Neural progenitor cell (in vitro differentiated cells): Measurements from ENCODE around the gene SLC6A15. TPM values are rescaled to one million over a fixed set of nuclear protein-coding genes. Genes with fewer than 3 reads are reported as not detected.

ENCODE experiments used
- DNase-seq: peaks from one replicate; pipeline ENCODE4 v3.0.0-alpha.2; 2016; ENCODE audit warnings: low spot score
- H2AFZ ChIP-seq: fragments of 200-600 bp; sonication (generic); replicated peaks from 2 replicates; pipeline ENCODE4 v1.6.1; 2016; ENCODE audit warnings: antibody characterized with exemption
- H3F3A ChIP-seq: fragments of 200-600 bp; sonication (generic); 2 replicates; pipeline ENCODE4 v1.6.1; 2016; ENCODE audit warnings: antibody characterized with exemption, low read depth
- H3K27ac ChIP-seq: fragments of 200-600 bp; sonication (generic); 2 replicates; pipeline ENCODE4 v1.5.1; 2016; ENCODE audit warnings: mild to moderate bottlenecking
- H3K27me3 ChIP-seq: fragments of 200-600 bp; sonication (generic); 2 replicates; pipeline ENCODE4 v1.6.1; 2016; ENCODE audit warnings: mild to moderate bottlenecking, moderate library complexity
- H3K36me3 ChIP-seq: fragments of 200-600 bp; sonication (generic); 2 replicates; pipeline ENCODE4 v1.5.1; 2016
- H3K4me1 ChIP-seq: fragments of 200-600 bp; sonication (generic); 2 replicates; pipeline ENCODE4 v1.6.1; 2016; ENCODE audit warnings: mixed run types
- H3K4me2 ChIP-seq: fragments of 200-600 bp; sonication (generic); 2 replicates; pipeline ENCODE4 v1.6.1; 2016
- H3K4me3 ChIP-seq: fragments of 200-600 bp; sonication (generic); 2 replicates; pipeline ENCODE4 v1.5.1; 2016
- H3K79me2 ChIP-seq: fragments of 200-600 bp; sonication (generic); 2 replicates; pipeline ENCODE4 v1.6.1; 2016; ENCODE audit warnings: low read depth
- H3K9ac ChIP-seq: fragments of 200-600 bp; sonication (generic); 2 replicates; pipeline ENCODE4 v1.6.1; 2016
- H3K9me3 ChIP-seq: fragments of 200-600 bp; sonication (generic); 2 replicates; pipeline ENCODE4 v1.5.1; 2016; ENCODE audit warnings: low read depth
- H4K20me1 ChIP-seq: fragments of 200-600 bp; sonication (generic); 2 replicates; pipeline ENCODE4 v1.6.1; 2016; ENCODE audit warnings: low read depth
- H3K27ac Mint-ChIP-seq: 3 replicates; pipeline ENCODE4 v1.8.0; 2021; ENCODE audit warnings: mixed read lengths
- H3K27me3 Mint-ChIP-seq: 2 replicates; pipeline ENCODE4 v1.8.0; 2022; ENCODE audit warnings: low read depth, mild to moderate bottlenecking, inconsistent platforms, moderate library complexity, mixed read lengths; ENCODE audit not compliant: insufficient read depth
- H3K36me3 Mint-ChIP-seq: 3 replicates; pipeline ENCODE4 v1.8.0; 2021; ENCODE audit warnings: mixed read lengths
- H3K4me1 Mint-ChIP-seq: 3 replicates; pipeline ENCODE4 v1.8.0; 2021; ENCODE audit warnings: mixed read lengths
- H3K4me3 Mint-ChIP-seq: 3 replicates; pipeline ENCODE4 v1.8.0; 2021; ENCODE audit warnings: mild to moderate bottlenecking, moderate library complexity, mixed read lengths
- H3K9me3 Mint-ChIP-seq: 3 replicates; pipeline ENCODE4 v1.8.0; 2020; ENCODE audit warnings: mixed read lengths
- EZH2 ChIP-seq: fragments of 200-600 bp; sonication (generic); IDR thresholded peaks from 2 replicates; pipeline ENCODE4 v1.6.1; 2017; ENCODE audit warnings: antibody characterized with exemption, mild to moderate bottlenecking, moderate library complexity
- EZH2phosphoT487 ChIP-seq: fragments of 200-600 bp; sonication (generic); IDR thresholded peaks from 2 replicates; pipeline ENCODE4 v1.6.1; 2017; ENCODE audit warnings: antibody characterized with exemption
- total RNA-seq: library from RNA; depleted of rRNA; stranded (reverse); fragments of >200 nt; gene quantifications from 2 replicates; pipeline ENCODE4 v1.2.3, GENCODE V29; 2015; ENCODE audit warnings: low replicate concordance
- TF ChIP-seq, protein P1 (sequence below): fragments of 200-600 bp; sonication (generic); IDR thresholded peaks from 2 replicates; pipeline ENCODE4 v1.5.1; 2017; ENCODE audit warnings: antibody characterized with exemption, mild to moderate bottlenecking

The SLC6A15 gene
- total RNA-seq, 1 donor from 2014 or later, result 25.4 TPM

DNA sequence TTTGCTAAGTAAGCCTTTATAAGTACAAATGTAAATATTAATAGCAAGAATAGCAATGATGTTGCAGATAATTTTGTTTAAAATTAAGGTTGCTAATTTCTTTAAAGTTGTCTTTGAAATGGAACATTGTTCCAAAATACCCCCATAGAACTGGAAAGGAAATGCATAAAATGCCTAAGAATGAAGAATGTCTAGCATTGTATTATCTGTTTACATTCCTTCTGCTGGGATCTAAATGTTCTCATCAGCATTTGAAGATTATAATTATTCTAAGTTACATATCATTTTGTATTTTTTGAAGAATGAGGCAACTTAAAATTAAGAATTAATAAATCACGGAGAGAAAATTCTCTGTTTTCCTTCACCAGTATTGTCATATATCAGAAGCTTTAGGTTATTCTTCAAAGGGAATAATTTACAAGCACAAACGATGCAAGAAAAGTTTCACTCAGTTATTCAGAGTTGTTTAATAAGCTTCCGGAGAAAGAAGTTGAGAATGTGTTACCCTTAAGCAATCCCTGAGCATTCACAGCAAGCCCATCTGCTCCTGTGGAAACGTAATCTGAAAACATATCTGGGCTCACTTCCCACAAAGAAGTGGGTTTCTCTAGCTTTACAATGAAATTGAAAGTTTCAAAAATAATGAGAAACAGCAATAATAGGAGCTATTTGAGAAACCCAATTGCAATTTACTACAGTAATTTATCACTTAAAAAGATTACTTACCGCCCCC, 21.3 kb downstream of the SLC6A15 start:
- Mint-ChIP-seq H3K4me3 (no peak overlapping the region), H3K27me3 (no peaks in the 10 kb centered on the region), H3K36me3 (peaks cover 2% of the 10 kb centered on the region), H3K27ac (no peak overlapping the region), H3K4me1 (no peaks in the 10 kb centered on the region), H3K9me3 (no peaks in the 10 kb centered on the region)
- DNase-seq, result no peak
- Histone ChIP-seq H3K9ac (no peak overlapping the region), H3K27me3 (no peaks in the 10 kb centered on the region), H4K20me1 (no peaks in the 10 kb centered on the region), H3K4me1 (no peaks in the 10 kb centered on the region), H3K27ac (no peak overlapping the region), H3K36me3 (no peaks in the 10 kb centered on the region), H3F3A (no peaks in the 10 kb centered on the region), H3K9me3 (no peaks in the 10 kb centered on the region), H3K4me3 (no peak overlapping the region), H3K79me2 (no peaks in the 10 kb centered on the region), H2AFZ (no peak overlapping the region), H3K4me2 (no peak overlapping the region)
- TF ChIP-seq EZH2 (no peak), EZH2phosphoT487 (no peak)
- TF ChIP-seq, protein P1, sequence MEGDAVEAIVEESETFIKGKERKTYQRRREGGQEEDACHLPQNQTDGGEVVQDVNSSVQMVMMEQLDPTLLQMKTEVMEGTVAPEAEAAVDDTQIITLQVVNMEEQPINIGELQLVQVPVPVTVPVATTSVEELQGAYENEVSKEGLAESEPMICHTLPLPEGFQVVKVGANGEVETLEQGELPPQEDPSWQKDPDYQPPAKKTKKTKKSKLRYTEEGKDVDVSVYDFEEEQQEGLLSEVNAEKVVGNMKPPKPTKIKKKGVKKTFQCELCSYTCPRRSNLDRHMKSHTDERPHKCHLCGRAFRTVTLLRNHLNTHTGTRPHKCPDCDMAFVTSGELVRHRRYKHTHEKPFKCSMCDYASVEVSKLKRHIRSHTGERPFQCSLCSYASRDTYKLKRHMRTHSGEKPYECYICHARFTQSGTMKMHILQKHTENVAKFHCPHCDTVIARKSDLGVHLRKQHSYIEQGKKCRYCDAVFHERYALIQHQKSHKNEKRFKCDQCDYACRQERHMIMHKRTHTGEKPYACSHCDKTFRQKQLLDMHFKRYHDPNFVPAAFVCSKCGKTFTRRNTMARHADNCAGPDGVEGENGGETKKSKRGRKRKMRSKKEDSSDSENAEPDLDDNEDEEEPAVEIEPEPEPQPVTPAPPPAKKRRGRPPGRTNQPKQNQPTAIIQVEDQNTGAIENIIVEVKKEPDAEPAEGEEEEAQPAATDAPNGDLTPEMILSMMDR, result no peak

DNA sequence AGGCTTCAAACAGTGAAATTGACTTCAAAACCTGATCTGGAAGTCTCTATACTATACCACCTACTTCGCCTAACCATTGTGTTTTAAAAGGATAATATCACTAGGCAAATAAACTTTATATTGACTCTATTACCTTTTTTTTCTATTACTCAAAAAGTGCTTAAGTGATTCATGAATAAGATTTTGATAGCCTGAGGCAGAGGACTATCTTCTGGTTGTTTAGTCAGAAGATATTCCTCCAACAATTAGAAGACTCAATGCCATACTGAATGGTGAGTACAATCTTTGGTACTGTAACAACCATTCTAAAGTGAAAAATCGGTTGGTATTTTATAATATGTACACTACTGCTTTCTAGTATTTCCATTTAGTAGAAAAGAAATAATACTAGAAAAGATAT, 22.8 kb downstream of the SLC6A15 start:
- no peaks in the 10 kb centered on the region for H3K36me3 ChIP-seq
- no peaks in the 10 kb centered on the region for H3K79me2 ChIP-seq
- Mint-ChIP-seq H3K36me3 (peaks cover 2% of the 10 kb centered on the region), H3K9me3 (no peaks in the 10 kb centered on the region), H3K4me3 (no peak overlapping the region), H3K27ac (no peak overlapping the region), H3K4me1 (no peaks in the 10 kb centered on the region), H3K27me3 (no peaks in the 10 kb centered on the region)
- H3K4me3 ChIP-seq, result no peak overlapping the region
- no peak overlapping the region for H2AFZ ChIP-seq
- H3K27me3 ChIP-seq, result no peaks in the 10 kb centered on the region
- H3K4me1 ChIP-seq, result no peaks in the 10 kb centered on the region
- no peak overlapping the region for H3K4me2 ChIP-seq
- H3K27ac ChIP-seq, result no peak overlapping the region
- no peaks in the 10 kb centered on the region for H4K20me1 ChIP-seq
- DNase-seq, result no peak
- TF ChIP-seq EZH2phosphoT487, result no peak
- TF ChIP-seq, protein P1, result no peak
- no peak for TF ChIP-seq EZH2
- no peaks in the 10 kb centered on the region for H3K9me3 ChIP-seq
- H3F3A ChIP-seq, result no peaks in the 10 kb centered on the region
- H3K9ac ChIP-seq, result no peak overlapping the region

DNA sequence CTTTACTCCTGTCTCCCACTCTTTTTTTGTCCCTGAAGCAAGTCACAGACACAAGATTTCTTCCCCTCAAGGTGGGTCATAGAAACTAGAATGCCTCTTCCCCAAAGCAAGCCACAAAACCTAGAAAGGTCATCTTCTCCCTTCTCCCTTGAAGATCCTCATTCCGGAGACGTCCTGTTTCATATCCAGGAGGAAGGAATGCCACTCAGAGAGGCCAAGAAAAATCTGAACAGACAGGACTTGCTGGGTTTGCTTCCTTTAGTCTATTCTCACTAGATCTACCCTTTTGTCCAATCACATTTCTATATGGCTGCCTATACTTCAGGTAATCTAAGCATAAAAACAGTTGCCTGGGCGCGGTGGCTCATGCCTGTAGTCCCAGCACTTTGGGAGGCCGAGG, 23.7 kb downstream of the SLC6A15 start:
- no peak overlapping the region for H2AFZ ChIP-seq
- no peak overlapping the region for H3K9ac ChIP-seq
- no peak for DNase-seq
- H4K20me1 ChIP-seq, result no peaks in the 10 kb centered on the region
- H3K9me3 ChIP-seq, result no peaks in the 10 kb centered on the region
- no peak overlapping the region for H3K4me2 ChIP-seq
- H3K4me1 Mint-ChIP-seq, result no peaks in the 10 kb centered on the region
- H3K27me3 Mint-ChIP-seq, result no peaks in the 10 kb centered on the region
- no peaks in the 10 kb centered on the region for H3K36me3 ChIP-seq
- H3K27ac ChIP-seq, result no peak overlapping the region
- no peak overlapping the region for H3K4me3 Mint-ChIP-seq
- no peak overlapping the region for H3K27ac Mint-ChIP-seq
- no peak overlapping the region for H3K4me3 ChIP-seq
- no peaks in the 10 kb centered on the region for H3K4me1 ChIP-seq
- peaks cover 2% of the 10 kb centered on the region for H3K36me3 Mint-ChIP-seq
- H3K9me3 Mint-ChIP-seq, result no peaks in the 10 kb centered on the region
- no peaks in the 10 kb centered on the region for H3K79me2 ChIP-seq
- no peaks in the 10 kb centered on the region for H3K27me3 ChIP-seq
- H3F3A ChIP-seq, result no peaks in the 10 kb centered on the region
- TF ChIP-seq, protein P1, result no peak
- TF ChIP-seq EZH2 (no peak), EZH2phosphoT487 (no peak)
